Liver (tissue), 9 donors: Measurements from ENCODE around the gene ITPKB. TPM values are rescaled to one million over a fixed set of nuclear protein-coding genes. Genes with fewer than 3 reads are reported as not detected.
"Not testable (repeated sequence)": the region's sequence is repeated elsewhere in the genome, so short reads cannot be mapped to it uniquely, and the experiment has no call there.

Experiments used
- DNase-seq: peaks from one replicate; pipeline ENCODE4 v3.0.0-alpha.2; 2017; ENCODE audit warnings: low spot score
- H3K27ac ChIP-seq, 2 donors: one replicate each; pipeline ENCODE4 v1.7.0; 2013; ENCODE audit warnings: inconsistent platforms in 2 of 2, low read length in 2 of 2, control low read depth in 1 of 2, low read depth in 1 of 2, mild to moderate bottlenecking in 1 of 2
- H3K27me3 ChIP-seq, 4 donors: one replicate each; pipeline versions ENCODE4 v1.6.1 to v1.7.0; 2013; ENCODE audit warnings: low read length in 3 of 4, inconsistent platforms in 1 of 4, mild to moderate bottlenecking in 1 of 4, moderate library complexity in 1 of 4; ENCODE audit not compliant: control insufficient read depth in 4 of 4, insufficient read depth in 4 of 4
- H3K36me3 ChIP-seq, 4 donors: one replicate each; pipeline versions ENCODE4 v1.6.1 to v1.7.0; 2013; ENCODE audit warnings: low read length in 3 of 4, mild to moderate bottlenecking in 3 of 4, low read depth in 1 of 4, moderate library complexity in 1 of 4; ENCODE audit not compliant: control insufficient read depth in 4 of 4, insufficient read depth in 3 of 4
- H3K4me1 ChIP-seq, 4 donors: one replicate each; pipeline versions ENCODE4 v1.6.1 to v1.7.0; 2013; ENCODE audit warnings: low read length in 3 of 4, mild to moderate bottlenecking in 3 of 4, moderate library complexity in 1 of 4; ENCODE audit not compliant: control insufficient read depth in 4 of 4, insufficient read depth in 4 of 4
- H3K4me3 ChIP-seq, 3 donors: one replicate each; pipeline versions ENCODE4 v1.6.1 to v1.7.0; 2013; ENCODE audit warnings: low read length in 3 of 3, control low read depth in 1 of 3, low read depth in 1 of 3, mild to moderate bottlenecking in 1 of 3
- H3K9ac ChIP-seq, 2 donors: one replicate each; pipeline ENCODE4 v1.7.0; 2013; ENCODE audit warnings: low read length in 2 of 2, mild to moderate bottlenecking in 2 of 2, moderate library complexity in 2 of 2, control low read depth in 1 of 2, low read depth in 1 of 2
- H3K9me3 ChIP-seq, 4 donors: one replicate each; pipeline versions ENCODE4 v1.6.1 to v1.7.0; 2013; ENCODE audit warnings: low read length in 3 of 4; ENCODE audit not compliant: control insufficient read depth in 4 of 4
- ATF3 ChIP-seq: IDR thresholded peaks from 2 replicates; pipeline ENCODE4 v1.6.1; 2016; ENCODE audit warnings: antibody characterized with exemption
- CTCF ChIP-seq: fragments of 150-350 bp; IDR thresholded peaks from 2 replicates; pipeline ENCODE4 v1.5.1; 2017; ENCODE audit warnings: improper control_type of control experiment, low read depth, low read length; ENCODE audit not compliant: missing input control
- EGR1 ChIP-seq, 2 donors: IDR thresholded peaks; 2 replicates each; pipeline ENCODE4 v1.6.1; 2016 to 2018; ENCODE audit warnings: antibody characterized with exemption in 2 of 2, low read depth in 2 of 2
- FOXA1 ChIP-seq: IDR thresholded peaks from 2 replicates; pipeline ENCODE4 v1.6.1; 2016; ENCODE audit warnings: antibody characterized with exemption
- GABPA ChIP-seq, 2 donors: IDR thresholded peaks in 1 of 2; conservative IDR thresholded peaks in 1 of 2; 2 replicates each; pipeline ENCODE4 v1.6.1; 2016; ENCODE audit warnings: antibody characterized with exemption in 2 of 2, mild to moderate bottlenecking in 1 of 2, moderate library complexity in 1 of 2
- HNF4G ChIP-seq: IDR thresholded peaks from 2 replicates; pipeline ENCODE4 v1.6.1; 2016; ENCODE audit warnings: antibody characterized with exemption
- NR2F2 ChIP-seq: IDR thresholded peaks from 2 replicates; pipeline ENCODE4 v1.6.1; 2016; ENCODE audit warnings: antibody characterized with exemption
- RAD21 ChIP-seq, 2 donors: IDR thresholded peaks; 2 replicates each; pipeline ENCODE4 v1.6.1; 2016; ENCODE audit warnings: antibody characterized with exemption in 2 of 2, mild to moderate bottlenecking in 2 of 2
- REST ChIP-seq: IDR thresholded peaks from 2 replicates; pipeline ENCODE4 v1.6.1; 2016; ENCODE audit warnings: antibody characterized with exemption, mild to moderate bottlenecking
- RXRA ChIP-seq, 2 donors: IDR thresholded peaks; 2 replicates each; pipeline ENCODE4 v1.6.1; 2017 to 2018; ENCODE audit warnings: antibody characterized with exemption in 2 of 2, mild to moderate bottlenecking in 1 of 2
- SP1 ChIP-seq: IDR thresholded peaks from 2 replicates; pipeline ENCODE4 v1.6.1; 2018; ENCODE audit warnings: antibody characterized with exemption, mild to moderate bottlenecking
- TAF1 ChIP-seq: conservative IDR thresholded peaks from 2 replicates; pipeline ENCODE4 v1.6.1; 2016; ENCODE audit warnings: antibody characterized with exemption, mild to moderate bottlenecking
- YY1 ChIP-seq: IDR thresholded peaks from 2 replicates; pipeline ENCODE4 v1.6.1; 2016; ENCODE audit warnings: antibody characterized with exemption, mild to moderate bottlenecking
- ZBTB33 ChIP-seq: IDR thresholded peaks from 2 replicates; pipeline ENCODE4 v1.6.1; 2016; ENCODE audit warnings: antibody characterized with exemption
- WGBS: extraction: QIAGEN DNeasy Blood & Tissue Kit; methylation state at CpG from one replicate; pipeline ENCODE4 v1.1.7; 2013; 5-methylcytosine and 5-hydroxymethylcytosine counted together
- polyA plus RNA-seq, 2 donors: library from polyadenylated mRNA; stranded (reverse) in 1 of 2; unstranded in 1 of 2; fragments of 200-250 nt in 1 of 2; fragments of >200 nt in 1 of 2; fragmentation: Nextera tagmentation in 1 of 2; extraction: Ambion mirVana in 1 of 2; gene quantifications; one replicate each; pipeline versions ENCODE4 v1.2.1 to v1.2.3, GENCODE V29; 2013 to 2015
- total RNA-seq, 2 donors: library from RNA; depleted of rRNA; stranded (reverse); fragments of >200 nt; gene quantifications; one replicate each; pipeline ENCODE4 v1.2.3, GENCODE V29; 2014
- donor health status: healthy.
- donor health status: healthy.
- donor health status: healthy.
- donor health status: healthy.
- donor health status: healthy.

The ITPKB gene
- total and polyA plus RNA-seq, 4 donors: 0.61 to 5.8 (median 3.7) TPM

GRCh38 chr1:226617109-226617508 lies 122.0 kb downstream of the ITPKB start (continued):
- TF ChIP-seq REST: no peak

GRCh38 chr1:226616636-226617035 lies 122.4 kb downstream of the ITPKB start:
- Histone ChIP-seq H3K36me3 (no peaks in the 10 kb centered on the region), H3K9ac (no peak overlapping the region), H3K4me3 (no peak overlapping the region), H3K27me3 (no peaks in the 10 kb centered on the region), H3K4me1 (no peaks in the 10 kb centered on the region), H3K9me3 (peaks cover 0 to 6% (median 2%) of the 10 kb centered on the region in 4 donors), H3K27ac (no peak overlapping the region)
- no peak for TF ChIP-seq REST
- no peak for TF ChIP-seq GABPA (IDR thresholded peaks at IDR 0.05 in 1 of 2, conservative IDR thresholded peaks at IDR 0.05 in 1 of 2)
- no peak for TF ChIP-seq ATF3
- no peak for TF ChIP-seq EGR1 (IDR thresholded peaks at IDR 0.05; ENCODE audit: low read depth in 2 of 2)
- no peak for TF ChIP-seq CTCF
- DNase-seq: no peak
- WGBS: 68% methylated on average over 1 of the region's 1 CpG

GRCh38 chr1:226615876-226616275 lies 123.2 kb downstream of the ITPKB start:
- WGBS: 88% methylated on average over 9 of the region's 9 CpGs
- H3K36me3 ChIP-seq: no peaks in the 10 kb centered on the region
- H3K9me3 ChIP-seq: peaks cover 0 to 6% (median 2%) of the 10 kb centered on the region in 4 donors
- H3K4me3 ChIP-seq: no peak overlapping the region
- no peak for DNase-seq
- no peaks in the 10 kb centered on the region for H3K27me3 ChIP-seq
- no peak overlapping the region for H3K9ac ChIP-seq
- no peak for TF ChIP-seq NR2F2
- TF ChIP-seq HNF4G: no peak
- TF ChIP-seq GABPA (IDR thresholded peaks at IDR 0.05 in 1 of 2, conservative IDR thresholded peaks at IDR 0.05 in 1 of 2): no peak
- no peak for TF ChIP-seq RXRA (IDR thresholded peaks at IDR 0.05)
- no peak for TF ChIP-seq ZBTB33
- no peak for TF ChIP-seq RAD21 (IDR thresholded peaks at IDR 0.05)
- TF ChIP-seq SP1: no peak
- no peak for TF ChIP-seq TAF1
- no peak for TF ChIP-seq YY1
- no peak for TF ChIP-seq ATF3
- TF ChIP-seq FOXA1: no peak
- H3K4me1 ChIP-seq: no peaks in the 10 kb centered on the region
- H3K27ac ChIP-seq: no peak overlapping the region

GRCh38 chr1:226611980-226612379 lies 127.1 kb downstream of the ITPKB start:
- not testable (repeated sequence) for H3K9ac ChIP-seq, H3K4me3 ChIP-seq, H3K27me3 ChIP-seq, H3K9me3 ChIP-seq, H3K27ac ChIP-seq, H3K4me1 ChIP-seq, DNase-seq, H3K36me3 ChIP-seq
- WGBS: 82% methylated on average over 6 of the region's 6 CpGs
